Measurements from ENCODE around the gene HHIP. TPM values are rescaled to one million over a fixed set of nuclear protein-coding genes. Genes with fewer than 3 reads are reported as not detected.

The HHIP gene
- total RNA-seq, 1 experiment from 2014 or later = not detected

- TF ChIP-seq YY1 (IDR thresholded peaks at IDR 0.05; ENCODE audit: extremely low read depth, insufficient replicate concordance, low read depth, low read length) (no peak), SIN3A (IDR thresholded peaks at IDR 0.05; ENCODE audit: low read depth) (no peak), ZBTB33 (IDR thresholded peaks at IDR 0.05; ENCODE audit: extremely low read depth, insufficient replicate concordance, low read length) (no peak), POLR2AphosphoS5 (IDR thresholded peaks at IDR 0.05; ENCODE audit: low read depth, low read length) (no peak), EGR1 (IDR thresholded peaks at IDR 0.05; ENCODE audit: low read depth) (no peak), JUND (IDR thresholded peaks at IDR 0.05) (peak; percentile 60), EZH2phosphoT487 (IDR thresholded peaks at IDR 0.05; ENCODE audit: borderline replicate concordance) (no peak), EZH2 (IDR thresholded peaks at IDR 0.05) (no peak), CEBPB (IDR thresholded peaks at IDR 0.05; ENCODE audit: low read depth) (no peak), ZNF274 (IDR thresholded peaks at IDR 0.05; ENCODE audit: low read depth, low read length) (no peak)
These were observed 63.2 kb downstream of the HHIP start (continued) for GRCh38 chr4:144709159-144709558.

- peaks cover 15 to 31% of the 10 kb centered on the region in 2 experiments; a peak in 3 of 4 replicates for H3K4me1 ChIP-seq (ENCODE audit: control insufficient read depth in 1 of 2, insufficient read depth in 2 of 2, low read length in 2 of 2)
- ChIA-PET CTCF (no interaction called here), POLR2A (no interaction called here), RAD21 (ENCODE audit: low non-redundant PET in 1 of 2, low total read pairs in 2 of 2, uncharacterized antibody in 2 of 2, unreplicated experiment in 2 of 2) (no interaction called here)
- DNase-seq (ENCODE audit: low read depth, low spot score) (peak; percentile 81), ATAC-seq (peak; percentile 84)
- no peak overlapping the region for H3K4me3 ChIP-seq (replicated peaks in 1 of 2; ENCODE audit: low read depth in 1 of 2, low read length in 2 of 2)
- no peaks in the 10 kb centered on the region for H3K9me3 ChIP-seq (ENCODE audit: control insufficient read depth in 1 of 2, insufficient read depth in 1 of 2, low read depth in 1 of 2, low read length in 2 of 2)
- no TSS peak for BruUV-seq (replicated peaks)
- no peaks in the 10 kb centered on the region for H3K27me3 ChIP-seq (ENCODE audit: insufficient read depth, low read length)
- H4K20me1 ChIP-seq (ENCODE audit: insufficient read depth) = no peaks in the 10 kb centered on the region
- intact Hi-C loops (cut with micrococcal nuclease) = no loop called here
- no peaks in the 10 kb centered on the region for H3K79me2 ChIP-seq (ENCODE audit: insufficient read depth, low read length)
- no peak overlapping the region for H3K27ac ChIP-seq (ENCODE audit: low read depth, low read length)
- H3K36me3 ChIP-seq (ENCODE audit: control insufficient read depth in 1 of 2, insufficient read depth in 2 of 2, low read length in 2 of 2) = no peaks in the 10 kb centered on the region
- H2AFZ ChIP-seq (ENCODE audit: low read depth, low read length, poor library complexity, severe bottlenecking) = peak overlapping the region; percentile 31
- peak overlapping the region; percentile 51 for H3K4me2 ChIP-seq (ENCODE audit: low read length)
- H3K9ac ChIP-seq (ENCODE audit: low read length) = no peak overlapping the region
- no peaks in the 10 kb centered on the region for H3K9me2 ChIP-seq (ENCODE audit: insufficient read depth)
- TF ChIP-seq SP1 (IDR thresholded peaks at IDR 0.05; ENCODE audit: low read depth) (peak; percentile 70), CEBPB (IDR thresholded peaks at IDR 0.05; ENCODE audit: low read depth) (peak; percentile 42; the same call in 1 of the 2 replicates), ZBTB33 (IDR thresholded peaks at IDR 0.05; ENCODE audit: extremely low read depth, insufficient replicate concordance, low read length) (no peak), FOSL1 (IDR thresholded peaks at IDR 0.05; ENCODE audit: low read depth) (peak; percentile 48; the same call in 1 of the 2 replicates), TCF7L2 (IDR thresholded peaks at IDR 0.05; ENCODE audit: borderline replicate concordance, extremely low read depth, insufficient read depth, insufficient read length) (no peak), EZH2phosphoT487 (IDR thresholded peaks at IDR 0.05; ENCODE audit: borderline replicate concordance) (no peak), REST (IDR thresholded peaks at IDR 0.05; ENCODE audit: low read depth) (no peak), JUND (IDR thresholded peaks at IDR 0.05) (peak; percentile 64), ATF3 (IDR thresholded peaks at IDR 0.05) (no peak; the same call in 1 of the 2 replicates), ELF1 (IDR thresholded peaks at IDR 0.05; ENCODE audit: borderline replicate concordance, low read depth) (no peak)
These were observed 64.0 kb downstream of the HHIP start for GRCh38 chr4:144709793-144710525.
